PC-3 (cell line): ENCODE results near the gene APOL2. TPM values are rescaled to one million over a fixed set of nuclear protein-coding genes. Genes with fewer than 3 reads are reported as not detected.

ENCODE experiments used
- ATAC-seq: fragments of 200-7000 bp; cut with Tn5 transposase; 2 replicates; pipeline ENCODE4 v1.9.1; 2020; ENCODE audit warnings: mild to moderate bottlenecking, moderate library complexity
- BruUV-seq: library from RNA; stranded (reverse); fragments of 400-500 nt; replicated peaks from 2 replicates; lab custom pipeline; 2021; lab: Mats Ljungman, UMichigan
- CTCF ChIA-PET: fragments of 300-600 bp; sonication (Branson Sonifier 250); formaldehyde crosslinking; loops from one replicate; lab custom pipeline; 2022; ENCODE audit warnings: antibody characterized with exemption; lab: Charles Lee
- POLR2A ChIA-PET: fragments of 300-600 bp; sonication (Branson Sonifier 250); formaldehyde crosslinking; loops from one replicate; lab custom pipeline; 2022; ENCODE audit warnings: antibody characterized with exemption; ENCODE audit not compliant: unreplicated experiment; lab: Charles Lee
- DNase-seq: peaks from one replicate; pipeline ENCODE4 v3.0.0-alpha.2; 2015
- H2AFZ ChIP-seq: fragments of 300-600 bp; sonication (generic); 2 replicates; pipeline ENCODE4 v1.6.0; 2016; ENCODE audit warnings: antibody characterized with exemption, low read length
- H3F3A ChIP-seq: fragments of 300-600 bp; sonication (generic); one replicate; pipeline ENCODE4 v1.6.0; 2017; ENCODE audit warnings: antibody characterized with exemption, low read length, control low read depth, mild to moderate bottlenecking; ENCODE audit not compliant: unreplicated experiment
- H3K27ac ChIP-seq: fragments of 300-600 bp; sonication (generic); 2 replicates; pipeline ENCODE4 v1.5.1; 2016; ENCODE audit warnings: mild to moderate bottlenecking, low read length
- H3K27me3 ChIP-seq: fragments of 300-600 bp; sonication (generic); 2 replicates; pipeline ENCODE4 v1.6.1; 2016; ENCODE audit warnings: low read length, mixed read lengths
- H3K36me3 ChIP-seq: fragments of 300-600 bp; sonication (generic); 2 replicates; pipeline ENCODE4 v1.6.1; 2016; ENCODE audit warnings: low read depth, mixed run types, low read length, mixed read lengths
- H3K4me1 ChIP-seq: fragments of 300-600 bp; sonication (generic); 2 replicates; pipeline ENCODE4 v1.5.1; 2016; ENCODE audit warnings: low read length; ENCODE audit not compliant: insufficient read depth
- H3K4me2 ChIP-seq: fragments of 300-600 bp; sonication (generic); 2 replicates; pipeline ENCODE4 v1.6.0; 2016; ENCODE audit warnings: low read length
- H3K4me3 ChIP-seq: fragments of 300-600 bp; sonication (generic); 2 replicates; pipeline ENCODE4 v1.5.1; 2016; ENCODE audit warnings: mild to moderate bottlenecking, low read length, mixed read lengths
- H3K79me2 ChIP-seq: fragments of 300-600 bp; sonication (generic); 2 replicates; pipeline ENCODE4 v1.6.1; 2017; ENCODE audit warnings: low read length, mixed read lengths
- H3K9ac ChIP-seq: fragments of 300-600 bp; sonication (generic); 2 replicates; pipeline ENCODE4 v1.6.0; 2016; ENCODE audit warnings: mild to moderate bottlenecking, low read length
- H3K9me2 ChIP-seq: fragments of 300-600 bp; sonication (generic); replicated peaks from 2 replicates; pipeline ENCODE4 v1.6.1; 2016; ENCODE audit warnings: mixed run types, low read length, mixed read lengths
- H3K9me3 ChIP-seq: fragments of 300-600 bp; sonication (generic); 2 replicates; pipeline ENCODE4 v1.6.1; 2016; ENCODE audit warnings: low read length, mixed read lengths
- H4K20me1 ChIP-seq: fragments of 300-600 bp; sonication (generic); 2 replicates; pipeline ENCODE4 v1.6.1; 2016; ENCODE audit warnings: low read length, mixed read lengths
- CTCF ChIP-seq: fragments of 300-600 bp; sonication (generic); conservative IDR thresholded peaks from 2 replicates; pipeline ENCODE4 v1.5.1; 2017; ENCODE audit warnings: antibody characterized with exemption, low read depth, mild to moderate bottlenecking, low read length
- EZH2 ChIP-seq: fragments of 300-600 bp; sonication (generic); IDR thresholded peaks from one replicate; pipeline ENCODE4 v1.6.1; 2017; ENCODE audit warnings: antibody characterized with exemption, mild to moderate bottlenecking, low read length; ENCODE audit not compliant: unreplicated experiment
- EZH2phosphoT487 ChIP-seq: fragments of 300-600 bp; sonication (generic); IDR thresholded peaks from 2 replicates; pipeline ENCODE4 v1.6.1; 2018; ENCODE audit warnings: mild to moderate bottlenecking, antibody characterized with exemption, low read length, borderline replicate concordance
- intact Hi-C: fragments of 100-400 bp; cut with micrococcal nuclease; formaldehyde crosslinking; loops from 2 replicates; pipeline ENCODE4 v1.9.0; 2023
- total RNA-seq: library from RNA; depleted of rRNA; stranded (reverse); fragments of >200 nt; gene quantifications from 2 replicates; pipeline ENCODE4 v1.2.3, GENCODE V29; 2014

Gene APOL2
- total RNA-seq, 1 experiment from 2014 or later = 9.7 TPM

GRCh38 chr22:36239150-36239400, 252 bp downstream of the APOL2 start:
- TF ChIP-seq EZH2phosphoT487 (no peak), CTCF (no peak), EZH2 (no peak)
- Histone ChIP-seq H3K9ac (peak overlapping the region; percentile 80), H3K9me2 (no peaks in the 10 kb centered on the region), H3K27me3 (no peaks in the 10 kb centered on the region), H3K4me2 (peak overlapping the region; percentile 98), H3K9me3 (no peaks in the 10 kb centered on the region), H3K79me2 (peaks cover 24% of the 10 kb centered on the region), H3K4me1 (peaks cover 18% of the 10 kb centered on the region), H2AFZ (peak overlapping the region; percentile 92), H4K20me1 (no peaks in the 10 kb centered on the region), H3K4me3 (peak overlapping the region; percentile 96), H3K27ac (peak overlapping the region; percentile 59), H3K36me3 (no peaks in the 10 kb centered on the region; the same call in 1 of the 2 replicates), H3F3A (no peaks in the 10 kb centered on the region)
- ChIA-PET POLR2A (no interaction called here), CTCF (interaction anchor here (0.9 kb wide), 1 partner anchor 39 kb away, joined by 3 read pairs; no protein-coding TSS in a partner anchor)
- intact Hi-C loops = loop anchor here (5.0 kb wide), 1 partner anchor 42 kb away; no protein-coding TSS in a partner anchor
- BruUV-seq = TSS peak; percentile 67
- DNase-seq (no peak), ATAC-seq (peak; percentile 25)

- Histone ChIP-seq H2AFZ (peak overlapping the region; percentile 92), H3K9ac (peak overlapping the region; percentile 80), H3K27me3 (no peaks in the 10 kb centered on the region), H3K9me2 (no peaks in the 10 kb centered on the region), H3K36me3 (no peaks in the 10 kb centered on the region; the same call in 1 of the 2 replicates), H3K27ac (peak overlapping the region; percentile 59), H3K9me3 (no peaks in the 10 kb centered on the region), H4K20me1 (no peaks in the 10 kb centered on the region), H3K4me3 (peak overlapping the region; percentile 96), H3K4me1 (peaks cover 18% of the 10 kb centered on the region), H3K79me2 (peaks cover 24% of the 10 kb centered on the region), H3K4me2 (peak overlapping the region; percentile 98), H3F3A (no peaks in the 10 kb centered on the region)
- peak; percentile 18 for ATAC-seq
- intact Hi-C loops = loop anchor here (5.0 kb wide), 1 partner anchor 41 kb away; no protein-coding TSS in a partner anchor
- TF ChIP-seq EZH2phosphoT487 (no peak), CTCF (no peak), EZH2 (no peak)
- no peak for DNase-seq
- ChIA-PET CTCF (interaction anchor here (0.9 kb wide), 1 partner anchor 39 kb away, joined by 3 read pairs; no protein-coding TSS in a partner anchor), POLR2A (no interaction called here)
- no TSS peak for BruUV-seq
These were observed 766 bp downstream of the APOL2 start for GRCh38 chr22:36238373-36239149.
